Mesenchymal stem cell (in vitro differentiated cells and primary cell): ENCODE data around the gene LAMC2.

Experiments used
- DNase-seq: peaks from one replicate; pipeline ENCODE4 v3.0.0-alpha.2; 2013
- H2AFZ ChIP-seq: one replicate; pipeline ENCODE4 v1.6.1; 2013; ENCODE audit warnings: low read depth, mild to moderate bottlenecking, control low read depth, inconsistent platforms, low read length, moderate library complexity
- H2AK5ac ChIP-seq: 2 replicates; pipeline ENCODE4 v1.6.1; 2013; ENCODE audit warnings: low read length, moderate library complexity, mild to moderate bottlenecking, inconsistent platforms; ENCODE audit not compliant: severe bottlenecking
- H2BK120ac ChIP-seq: one replicate; pipeline ENCODE4 v1.6.1; 2013; ENCODE audit warnings: low read depth, mild to moderate bottlenecking, inconsistent platforms, low read length, moderate library complexity
- H2BK12ac ChIP-seq, 2 experiments: one replicate each; pipeline ENCODE4 v1.6.1; 2013; ENCODE audit warnings: inconsistent platforms in 2 of 2, low read length in 2 of 2, mild to moderate bottlenecking in 2 of 2, moderate library complexity in 2 of 2, control low read depth in 1 of 2
- H2BK15ac ChIP-seq: one replicate; pipeline ENCODE4 v1.6.1; 2013; ENCODE audit warnings: mild to moderate bottlenecking, low read depth, inconsistent platforms; ENCODE audit not compliant: poor library complexity, severe bottlenecking
- H2BK5ac ChIP-seq: 2 replicates; pipeline ENCODE4 v1.6.1; 2013; ENCODE audit warnings: low read depth, mild to moderate bottlenecking, low read length, control low read depth, inconsistent platforms; ENCODE audit not compliant: poor library complexity, severe bottlenecking
- H3K14ac ChIP-seq, 2 experiments: one replicate each; pipeline ENCODE4 v1.6.1; 2013; ENCODE audit warnings: inconsistent platforms in 2 of 2, low read length in 2 of 2, control low read depth in 1 of 2, mild to moderate bottlenecking in 1 of 2, moderate library complexity in 1 of 2
- H3K18ac ChIP-seq, 2 experiments: one replicate each; pipeline ENCODE4 v1.6.1; 2013; ENCODE audit warnings: inconsistent platforms in 2 of 2, low read length in 2 of 2, control low read depth in 1 of 2, low read depth in 1 of 2, mild to moderate bottlenecking in 1 of 2
- H3K23ac ChIP-seq, 2 experiments: one replicate each; pipeline ENCODE4 v1.6.1; 2013; ENCODE audit warnings: inconsistent platforms in 2 of 2, low read length in 2 of 2, mild to moderate bottlenecking in 2 of 2, moderate library complexity in 2 of 2, control low read depth in 1 of 2
- H3K27ac ChIP-seq: 2 replicates; pipeline ENCODE4 v1.5.1; 2013; ENCODE audit warnings: mild to moderate bottlenecking, moderate library complexity, low read length, control low read depth, inconsistent platforms; ENCODE audit not compliant: poor library complexity, severe bottlenecking
- H3K27me3 ChIP-seq, 2 experiments: 2 replicates each; pipeline versions ENCODE4 v1.6.1 to v1.7.0; 2013; ENCODE audit warnings: low read length in 2 of 2, mild to moderate bottlenecking in 2 of 2, moderate library complexity in 2 of 2, control low read depth in 1 of 2, inconsistent platforms in 1 of 2; ENCODE audit not compliant: control insufficient read depth in 1 of 2, insufficient read depth in 1 of 2
- H3K36me3 ChIP-seq, 2 experiments: 2 replicates each; pipeline versions ENCODE4 v1.6.1 to v1.7.0; 2013; ENCODE audit warnings: low read length in 2 of 2, control low read depth in 1 of 2, inconsistent platforms in 1 of 2, low read depth in 1 of 2, mild to moderate bottlenecking in 1 of 2; ENCODE audit not compliant: insufficient read depth in 2 of 2, control insufficient read depth in 1 of 2
- H3K4ac ChIP-seq, 2 experiments: one replicate each; pipeline ENCODE4 v1.6.1; 2013; ENCODE audit warnings: inconsistent platforms in 2 of 2, low read length in 2 of 2, mild to moderate bottlenecking in 2 of 2, moderate library complexity in 2 of 2, control low read depth in 1 of 2, low read depth in 1 of 2
- H3K4me1 ChIP-seq: 2 replicates; pipeline ENCODE4 v1.6.1; 2013; ENCODE audit warnings: low read depth, low read length, control low read depth; ENCODE audit not compliant: control insufficient read depth, insufficient read depth
- H3K4me2 ChIP-seq: 2 replicates; pipeline ENCODE4 v1.6.1; 2013; ENCODE audit warnings: low read length, mild to moderate bottlenecking, inconsistent platforms; ENCODE audit not compliant: poor library complexity, severe bottlenecking
- H3K4me3 ChIP-seq, 2 experiments: 2 replicates each; pipeline versions ENCODE4 v1.5.1 to v1.7.0; 2013; ENCODE audit warnings: low read length in 2 of 2, mild to moderate bottlenecking in 2 of 2, control low read depth in 1 of 2, low read depth in 1 of 2; ENCODE audit not compliant: insufficient read depth in 1 of 2
- H3K79me1 ChIP-seq: replicated peaks from 2 replicates; pipeline ENCODE4 v1.6.1; 2013; ENCODE audit warnings: mild to moderate bottlenecking, control low read depth, low read length, inconsistent platforms; ENCODE audit not compliant: poor library complexity, severe bottlenecking
- H3K9ac ChIP-seq: 2 replicates; pipeline ENCODE4 v1.7.0; 2013; ENCODE audit warnings: mild to moderate bottlenecking, low read length, moderate library complexity
- H3K9me3 ChIP-seq: 2 replicates; pipeline ENCODE4 v1.7.0; 2013; ENCODE audit warnings: mild to moderate bottlenecking, low read length; ENCODE audit not compliant: control insufficient read depth
- H4K8ac ChIP-seq: one replicate; pipeline ENCODE4 v1.6.1; 2013; ENCODE audit warnings: inconsistent platforms, mild to moderate bottlenecking, low read length, moderate library complexity
- H4K91ac ChIP-seq: one replicate; pipeline ENCODE4 v1.6.1; 2013; ENCODE audit warnings: mild to moderate bottlenecking, low read length, inconsistent platforms
- WGBS: methylation state at CpG from one replicate; pipeline ENCODE4 v1.1.7; 2013; ENCODE audit warnings: mixed read lengths; 5-methylcytosine and 5-hydroxymethylcytosine counted together

Gene LAMC2

DNA sequence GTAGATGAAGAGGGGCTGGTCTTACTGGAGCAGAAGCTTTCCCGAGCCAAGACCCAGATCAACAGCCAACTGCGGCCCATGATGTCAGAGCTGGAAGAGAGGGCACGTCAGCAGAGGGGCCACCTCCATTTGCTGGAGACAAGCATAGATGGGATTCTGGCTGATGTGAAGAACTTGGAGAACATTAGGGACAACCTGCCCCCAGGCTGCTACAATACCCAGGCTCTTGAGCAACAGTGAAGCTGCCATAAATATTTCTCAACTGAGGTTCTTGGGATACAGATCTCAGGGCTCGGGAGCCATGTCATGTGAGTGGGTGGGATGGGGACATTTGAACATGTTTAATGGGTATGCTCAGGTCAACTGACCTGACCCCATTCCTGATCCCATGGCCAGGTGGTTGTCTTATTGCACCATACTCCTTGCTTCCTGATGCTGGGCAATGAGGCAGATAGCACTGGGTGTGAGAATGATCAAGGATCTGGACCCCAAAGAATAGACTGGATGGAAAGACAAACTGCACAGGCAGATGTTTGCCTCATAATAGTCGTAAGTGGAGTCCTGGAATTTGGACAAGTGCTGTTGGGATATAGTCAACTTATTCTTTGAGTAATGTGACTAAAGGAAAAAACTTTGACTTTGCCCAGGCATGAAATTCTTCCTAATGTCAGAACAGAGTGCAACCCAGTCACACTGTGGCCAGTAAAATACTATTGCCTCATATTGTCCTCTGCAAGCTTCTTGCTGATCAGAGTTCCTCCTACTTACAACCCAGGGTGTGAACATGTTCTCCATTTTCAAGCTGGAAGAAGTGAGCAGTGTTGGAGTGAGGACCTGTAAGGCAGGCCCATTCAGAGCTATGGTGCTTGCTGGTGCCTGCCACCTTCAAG, 57.3 kb downstream of the LAMC2 start:
- H2BK120ac ChIP-seq = no peak overlapping the region
- DNase-seq = peak; percentile 56
- peak overlapping the region; percentile 73 for H2BK15ac ChIP-seq
- H3K4me3 ChIP-seq = no peak overlapping the region
- H3K36me3 ChIP-seq = no peaks in the 10 kb centered on the region
- H3K4me2 ChIP-seq = no peak overlapping the region
- no peaks in the 10 kb centered on the region for H3K27me3 ChIP-seq
- no peak overlapping the region for H3K23ac ChIP-seq
- no peaks in the 10 kb centered on the region for H3K9me3 ChIP-seq
- H3K79me1 ChIP-seq = no peaks in the 10 kb centered on the region
- peak overlapping the region; percentile 87 for H4K91ac ChIP-seq
- peak overlapping the region in 1 of 2 experiments; percentile 35 for H3K14ac ChIP-seq
- H3K9ac ChIP-seq = peak overlapping the region; percentile 83
- no peak overlapping the region for H2AK5ac ChIP-seq
- H3K18ac ChIP-seq = peak overlapping the region; percentile 69 to 88
- H3K27ac ChIP-seq = no peak overlapping the region
- H2BK12ac ChIP-seq = peak overlapping the region; percentile 85 to 93
- peak overlapping the region; percentile 73 to 84 for H3K4ac ChIP-seq
- peak overlapping the region; percentile 70 for H4K8ac ChIP-seq
- H2BK5ac ChIP-seq = no peak overlapping the region
- H2AFZ ChIP-seq = no peak overlapping the region
- H3K4me1 ChIP-seq = no peaks in the 10 kb centered on the region
- WGBS = 85% methylated on average over 5 of the region's 5 CpGs

DNA sequence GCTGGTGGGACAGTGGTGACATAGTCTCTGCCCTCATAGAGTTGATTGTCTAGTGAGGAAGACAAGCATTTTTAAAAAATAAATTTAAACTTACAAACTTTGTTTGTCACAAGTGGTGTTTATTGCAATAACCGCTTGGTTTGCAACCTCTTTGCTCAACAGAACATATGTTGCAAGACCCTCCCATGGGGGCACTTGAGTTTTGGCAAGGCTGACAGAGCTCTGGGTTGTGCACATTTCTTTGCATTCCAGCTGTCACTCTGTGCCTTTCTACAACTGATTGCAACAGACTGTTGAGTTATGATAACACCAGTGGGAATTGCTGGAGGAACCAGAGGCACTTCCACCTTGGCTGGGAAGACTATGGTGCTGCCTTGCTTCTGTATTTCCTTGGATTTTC, 58.4 kb downstream of the LAMC2 start:
- Histone ChIP-seq H4K8ac (no peak overlapping the region), H3K9me3 (no peaks in the 10 kb centered on the region), H4K91ac (no peak overlapping the region), H3K4me3 (peak overlapping the region in 1 of 2 experiments; percentile 36), H2AK5ac (no peak overlapping the region), H3K14ac (no peak overlapping the region), H3K4ac (no peak overlapping the region), H2BK12ac (peak overlapping the region in 1 of 2 experiments; percentile 49), H3K4me2 (no peak overlapping the region), H2BK5ac (no peak overlapping the region), H2BK120ac (no peak overlapping the region), H3K9ac (peak overlapping the region; percentile 83), H3K79me1 (no peaks in the 10 kb centered on the region), H3K36me3 (no peaks in the 10 kb centered on the region), H3K27me3 (no peaks in the 10 kb centered on the region), H2BK15ac (no peak overlapping the region), H3K18ac (no peak overlapping the region), H2AFZ (no peak overlapping the region), H3K4me1 (no peaks in the 10 kb centered on the region), H3K23ac (no peak overlapping the region), H3K27ac (no peak overlapping the region)
- WGBS = 0% methylated on average over 1 of the region's 1 CpG
- peak; percentile 93 for DNase-seq

DNA sequence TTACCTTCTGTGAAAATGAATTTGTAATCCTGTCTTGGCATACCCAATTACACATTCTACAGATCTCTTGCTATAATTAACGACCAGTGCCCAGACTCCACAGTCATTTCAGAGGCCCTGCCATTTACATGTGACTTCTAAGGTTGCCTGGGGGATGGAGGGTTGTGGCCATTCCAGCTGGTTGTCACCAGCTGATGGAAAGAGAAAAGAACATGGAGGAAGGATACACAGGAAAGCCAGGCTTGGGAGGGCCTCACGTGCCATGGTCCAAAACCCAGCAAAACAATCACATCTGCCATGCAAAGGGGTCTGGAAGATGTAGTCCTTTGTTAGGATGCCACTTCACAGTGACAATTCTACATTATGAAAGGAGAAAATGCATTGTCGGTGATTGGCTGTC, 59.3 kb downstream of the LAMC2 start:
- H3K18ac ChIP-seq = peak overlapping the region; percentile 40 to 59
- no peak overlapping the region for H3K23ac ChIP-seq
- 86% methylated on average over 3 of the region's 3 CpGs for WGBS
- no peaks in the 10 kb centered on the region for H3K79me1 ChIP-seq
- H3K14ac ChIP-seq = no peak overlapping the region
- no peaks in the 10 kb centered on the region for H3K27me3 ChIP-seq
- H2BK15ac ChIP-seq = no peak overlapping the region
- H2BK5ac ChIP-seq = no peak overlapping the region
- peak overlapping the region; percentile 20 for H3K9ac ChIP-seq
- peak overlapping the region; percentile 12 for H2BK120ac ChIP-seq
- no peak overlapping the region for H3K4me2 ChIP-seq
- no peak overlapping the region for H2AFZ ChIP-seq
- H4K8ac ChIP-seq = no peak overlapping the region
- H3K4ac ChIP-seq = peak overlapping the region in 1 of 2 experiments; percentile 5
- H3K36me3 ChIP-seq = no peaks in the 10 kb centered on the region
- H2AK5ac ChIP-seq = no peak overlapping the region
- no peaks in the 10 kb centered on the region for H3K4me1 ChIP-seq
- peak overlapping the region; percentile 95 to 99 for H2BK12ac ChIP-seq
- no peak overlapping the region for H3K4me3 ChIP-seq
- H3K9me3 ChIP-seq = peaks cover 7% of the 10 kb centered on the region
- H3K27ac ChIP-seq = no peak overlapping the region
- no peak for DNase-seq
- H4K91ac ChIP-seq = peak overlapping the region; percentile 44

DNA sequence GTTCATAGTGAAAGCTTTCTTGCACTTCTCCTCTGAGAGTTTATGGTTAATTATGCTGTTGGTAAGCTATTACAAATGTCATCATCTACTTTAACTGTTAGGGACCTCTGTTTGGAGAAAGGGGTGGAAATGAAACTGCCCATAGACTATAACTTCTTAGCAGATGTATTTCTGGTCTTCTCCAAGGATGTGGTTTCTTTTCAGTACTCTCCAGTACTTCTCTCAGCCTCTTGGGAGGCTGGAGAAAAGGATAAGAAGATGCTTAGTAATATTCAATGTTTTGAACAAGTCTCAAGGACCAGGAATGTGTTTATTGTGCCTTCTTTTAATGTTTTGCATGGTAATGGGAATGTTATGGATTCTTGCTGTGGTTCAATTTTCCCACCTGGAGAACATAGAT, 60.4 kb downstream of the LAMC2 start:
- no peaks in the 10 kb centered on the region for H3K27me3 ChIP-seq
- H3K4ac ChIP-seq = no peak overlapping the region
- no peak overlapping the region for H3K18ac ChIP-seq
- H3K9me3 ChIP-seq = peaks cover 18% of the 10 kb centered on the region
- H3K27ac ChIP-seq = no peak overlapping the region
- no peaks in the 10 kb centered on the region for H3K4me1 ChIP-seq
- H3K4me2 ChIP-seq = no peak overlapping the region
- H2BK12ac ChIP-seq = no peak overlapping the region
- H2AFZ ChIP-seq = no peak overlapping the region
- no peak overlapping the region for H3K4me3 ChIP-seq
- H3K14ac ChIP-seq = no peak overlapping the region
- H4K8ac ChIP-seq = no peak overlapping the region
- H3K9ac ChIP-seq = peak overlapping the region; percentile 34
- no peak for DNase-seq
- no peak overlapping the region for H2BK15ac ChIP-seq
- H2AK5ac ChIP-seq = no peak overlapping the region
- H3K36me3 ChIP-seq = peaks cover 0 to 3% of the 10 kb centered on the region in 2 experiments
- no peak overlapping the region for H4K91ac ChIP-seq
- H2BK5ac ChIP-seq = no peak overlapping the region
- H3K79me1 ChIP-seq = no peaks in the 10 kb centered on the region
- H3K23ac ChIP-seq = no peak overlapping the region
- H2BK120ac ChIP-seq = no peak overlapping the region
